Neuronal stem cell (in vitro differentiated cells): ENCODE data around the gene ALDH1A1.

Experiments
- DNase-seq: peaks from one replicate; pipeline ENCODE4 v3.0.0-alpha.2; 2013; ENCODE audit warnings: low spot score
- H2AFZ ChIP-seq: one replicate; pipeline ENCODE4 v1.6.1; 2013; ENCODE audit warnings: mild to moderate bottlenecking, low read length, inconsistent platforms
- H2AK5ac ChIP-seq: 2 replicates; pipeline ENCODE4 v1.6.1; 2013; ENCODE audit warnings: low read depth, mild to moderate bottlenecking, inconsistent platforms, low read length, moderate library complexity, mixed read lengths
- H2BK120ac ChIP-seq: 2 replicates; pipeline ENCODE4 v1.6.1; 2013; ENCODE audit warnings: low read depth, mild to moderate bottlenecking, inconsistent platforms, low read length, moderate library complexity, mixed read lengths
- H2BK12ac ChIP-seq: one replicate; pipeline ENCODE4 v1.6.1; 2013; ENCODE audit warnings: low read length, inconsistent platforms
- H2BK15ac ChIP-seq: 2 replicates; pipeline ENCODE4 v1.6.1; 2013; ENCODE audit warnings: mild to moderate bottlenecking, low read length, inconsistent platforms, mixed read lengths
- H2BK5ac ChIP-seq: one replicate; pipeline ENCODE4 v1.6.1; 2013; ENCODE audit warnings: inconsistent platforms, mild to moderate bottlenecking, low read length, moderate library complexity
- H3K14ac ChIP-seq: one replicate; pipeline ENCODE4 v1.6.1; 2013; ENCODE audit warnings: low read length, inconsistent platforms
- H3K18ac ChIP-seq: 2 replicates; pipeline ENCODE4 v1.6.1; 2013; ENCODE audit warnings: low read length, inconsistent platforms
- H3K23ac ChIP-seq: 2 replicates; pipeline ENCODE4 v1.6.1; 2013; ENCODE audit warnings: low read depth, mild to moderate bottlenecking, mixed read lengths, low read length, inconsistent platforms; ENCODE audit not compliant: poor library complexity
- H3K27ac ChIP-seq: replicated peaks from 3 replicates; pipeline ENCODE4 v1.5.1; 2013; ENCODE audit warnings: low read length, inconsistent platforms
- H3K27me3 ChIP-seq, 3 experiments: 2 replicates each; pipeline ENCODE4 v1.6.1; 2013; ENCODE audit warnings: low read length in 3 of 3, mild to moderate bottlenecking in 2 of 3, inconsistent platforms in 1 of 3, low read depth in 1 of 3, mixed read lengths in 1 of 3, moderate library complexity in 1 of 3; ENCODE audit not compliant: control insufficient read depth in 3 of 3, insufficient read depth in 3 of 3
- H3K36me3 ChIP-seq, 2 donors: replicated peaks in 1 of 2; 2 replicates each; pipeline ENCODE4 v1.6.1; 2013; ENCODE audit warnings: low read length in 2 of 2; ENCODE audit not compliant: control insufficient read depth in 2 of 2, insufficient read depth in 2 of 2
- H3K4ac ChIP-seq: 2 replicates; pipeline ENCODE4 v1.6.1; 2013; ENCODE audit warnings: inconsistent platforms, mild to moderate bottlenecking, low read length, moderate library complexity
- H3K4me1 ChIP-seq, 2 donors: 1 replicate in 1 of 2; 2 replicates in 1 of 2; pipeline ENCODE4 v1.6.1; 2013; ENCODE audit warnings: low read length in 2 of 2, low read depth in 1 of 2; ENCODE audit not compliant: control insufficient read depth in 2 of 2, insufficient read depth in 1 of 2
- H3K4me2 ChIP-seq: one replicate; pipeline ENCODE4 v1.6.1; 2013; ENCODE audit warnings: mild to moderate bottlenecking, low read length, inconsistent platforms; ENCODE audit not compliant: insufficient read depth, poor library complexity, severe bottlenecking
- H3K4me3 ChIP-seq, 2 donors: 2 replicates each; pipeline ENCODE4 v1.5.1; 2013; ENCODE audit warnings: low read length in 2 of 2, mild to moderate bottlenecking in 2 of 2, inconsistent platforms in 1 of 2, moderate library complexity in 1 of 2
- H3K79me1 ChIP-seq: one replicate; pipeline ENCODE4 v1.6.1; 2013; ENCODE audit warnings: low read depth, mild to moderate bottlenecking, inconsistent platforms, low read length, moderate library complexity
- H3K9ac ChIP-seq: one replicate; pipeline ENCODE4 v1.6.1; 2013; ENCODE audit warnings: mild to moderate bottlenecking, low read depth, low read length, inconsistent platforms; ENCODE audit not compliant: poor library complexity
- H3K9me3 ChIP-seq, 2 donors: replicated peaks in 1 of 2; 2 replicates each; pipeline versions ENCODE3 to v1.6.1; 2013; ENCODE audit warnings: low read length in 2 of 2, mild to moderate bottlenecking in 2 of 2, inconsistent platforms in 1 of 2, low read depth in 1 of 2, mixed read lengths in 1 of 2, moderate library complexity in 1 of 2; ENCODE audit not compliant: control insufficient read depth in 2 of 2, insufficient read depth in 1 of 2
- H4K8ac ChIP-seq: one replicate; pipeline ENCODE4 v1.6.1; 2013; ENCODE audit warnings: low read depth, mild to moderate bottlenecking, inconsistent platforms, low read length, moderate library complexity
- H4K91ac ChIP-seq: one replicate; pipeline ENCODE4 v1.6.1; 2013; ENCODE audit warnings: low read length, low read depth, mild to moderate bottlenecking, inconsistent platforms; ENCODE audit not compliant: poor library complexity
- WGBS, 2 donors: extraction: QIAGEN DNeasy Blood & Tissue Kit; methylation state at CpG; one replicate each; pipeline ENCODE4 v1.1.7; 2013; ENCODE audit warnings: missing lambda C conversion rate in 2 of 2, mixed read lengths in 1 of 2; ENCODE audit not compliant: insufficient read length in 2 of 2, insufficient replicate concordance in 1 of 2; ENCODE audit errors: extremely low coverage in 2 of 2; 5-methylcytosine and 5-hydroxymethylcytosine counted together

ALDH1A1 gene

GRCh38 chr9:72919246-72919945, 33.5 kb downstream of the ALDH1A1 start:
- no peak overlapping the region for H3K18ac ChIP-seq
- no CpG with 5 or more reads among the region's 4 CpGs for WGBS, 2 donors

GRCh38 chr9:72917892-72918509, 34.9 kb downstream of the ALDH1A1 start:
- Histone ChIP-seq H3K9ac (no peak overlapping the region), H2BK15ac (no peak overlapping the region), H2AFZ (no peak overlapping the region), H3K79me1 (no peaks in the 10 kb centered on the region), H3K14ac (no peak overlapping the region), H3K4me1 (peaks cover 0 to 6% of the 10 kb centered on the region in 2 donors), H2BK120ac (no peak overlapping the region), H3K4me3 (no peak overlapping the region), H3K23ac (no peak overlapping the region), H3K27me3 (no peaks in the 10 kb centered on the region), H4K91ac (no peak overlapping the region), H4K8ac (no peak overlapping the region), H2BK12ac (no peak overlapping the region), H3K9me3 (no peaks in the 10 kb centered on the region), H3K4me2 (no peak overlapping the region), H2AK5ac (no peak overlapping the region), H3K18ac (no peak overlapping the region), H2BK5ac (no peak overlapping the region), H3K27ac (no peak overlapping the region), H3K36me3 (no peaks in the 10 kb centered on the region), H3K4ac (no peak overlapping the region)
- WGBS, 2 donors = no CpG with 5 or more reads among the region's 1 CpG
- no peak for DNase-seq

More at GRCh38 chr9:72919246-72919945, 33.5 kb downstream of the ALDH1A1 start:
- Histone ChIP-seq H2AK5ac (no peak overlapping the region), H3K23ac (no peak overlapping the region), H3K4ac (no peak overlapping the region), H3K27ac (no peak overlapping the region), H2BK15ac (no peak overlapping the region), H4K8ac (no peak overlapping the region), H3K4me1 (peaks cover 0 to 6% of the 10 kb centered on the region in 2 donors), H3K4me2 (no peak overlapping the region), H2BK12ac (no peak overlapping the region), H3K27me3 (no peaks in the 10 kb centered on the region), H3K9ac (no peak overlapping the region), H3K4me3 (no peak overlapping the region), H2AFZ (no peak overlapping the region), H3K79me1 (no peaks in the 10 kb centered on the region), H4K91ac (no peak overlapping the region), H3K14ac (no peak overlapping the region), H3K36me3 (no peaks in the 10 kb centered on the region), H3K9me3 (no peaks in the 10 kb centered on the region), H2BK5ac (no peak overlapping the region), H2BK120ac (no peak overlapping the region)
- DNase-seq = no peak

- H4K8ac ChIP-seq = no peak overlapping the region
- DNase-seq = no peak
- H2BK120ac ChIP-seq = no peak overlapping the region
- no peaks in the 10 kb centered on the region for H3K27me3 ChIP-seq
- no peak overlapping the region for H2BK12ac ChIP-seq
- no peak overlapping the region for H2BK5ac ChIP-seq
- H3K27ac ChIP-seq = no peak overlapping the region
- H3K9me3 ChIP-seq = no peaks in the 10 kb centered on the region
- H3K23ac ChIP-seq = no peak overlapping the region
- H3K14ac ChIP-seq = no peak overlapping the region
- no peak overlapping the region for H3K4me3 ChIP-seq
- H3K4ac ChIP-seq = no peak overlapping the region
- H2BK15ac ChIP-seq = no peak overlapping the region
- H3K9ac ChIP-seq = no peak overlapping the region
- WGBS, 2 donors = no CpG with 5 or more reads among the region's 5 CpGs
- H2AK5ac ChIP-seq = no peak overlapping the region
- H3K4me1 ChIP-seq = peaks cover 0 to 12% of the 10 kb centered on the region in 2 donors
- no peak overlapping the region for H2AFZ ChIP-seq
- no peak overlapping the region for H3K18ac ChIP-seq
- no peak overlapping the region for H4K91ac ChIP-seq
- H3K36me3 ChIP-seq = no peaks in the 10 kb centered on the region
- no peak overlapping the region for H3K4me2 ChIP-seq
- H3K79me1 ChIP-seq = no peaks in the 10 kb centered on the region
These were observed 37.2 kb downstream of the ALDH1A1 start for GRCh38 chr9:72915659-72916058.

DNA sequence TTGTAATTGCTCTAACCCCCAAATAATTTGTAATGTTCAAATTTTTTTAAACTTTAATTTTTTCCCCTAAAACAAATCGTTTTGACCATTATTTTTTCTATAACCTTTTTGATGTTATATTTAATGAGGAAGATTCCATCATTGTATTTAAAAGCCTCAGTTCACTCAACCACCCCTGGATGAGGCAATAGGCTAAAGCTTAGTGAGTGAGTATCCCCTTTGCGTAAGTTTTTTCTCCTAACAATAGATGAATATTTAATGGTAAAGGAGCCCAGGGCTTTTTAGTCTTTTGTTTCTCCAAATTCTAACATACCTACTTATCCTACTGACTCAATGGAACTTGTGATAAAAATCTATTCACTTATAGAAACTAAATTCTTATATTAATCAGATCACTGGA, 38.1 kb downstream of the ALDH1A1 start:
- Histone ChIP-seq H3K9ac (no peak overlapping the region), H2BK15ac (no peak overlapping the region), H3K79me1 (no peaks in the 10 kb centered on the region), H3K14ac (no peak overlapping the region), H3K18ac (no peak overlapping the region), H2BK120ac (no peak overlapping the region), H3K27me3 (no peaks in the 10 kb centered on the region), H3K4me2 (no peak overlapping the region), H3K4ac (no peak overlapping the region), H2BK12ac (no peak overlapping the region), H3K23ac (no peak overlapping the region), H3K36me3 (no peaks in the 10 kb centered on the region), H3K4me3 (no peak overlapping the region), H2AFZ (no peak overlapping the region), H2AK5ac (no peak overlapping the region), H3K4me1 (peaks cover 0 to 12% of the 10 kb centered on the region in 2 donors), H2BK5ac (no peak overlapping the region), H3K9me3 (no peaks in the 10 kb centered on the region), H3K27ac (no peak overlapping the region), H4K8ac (no peak overlapping the region), H4K91ac (no peak overlapping the region)
- DNase-seq = no peak
- WGBS, 2 donors = 100% methylated on average over 1 of the region's 2 CpGs; no CpG with 5 or more reads in 1 of the 2 donors
